ENCODE data around the gene INCENP.

INCENP gene

DNA sequence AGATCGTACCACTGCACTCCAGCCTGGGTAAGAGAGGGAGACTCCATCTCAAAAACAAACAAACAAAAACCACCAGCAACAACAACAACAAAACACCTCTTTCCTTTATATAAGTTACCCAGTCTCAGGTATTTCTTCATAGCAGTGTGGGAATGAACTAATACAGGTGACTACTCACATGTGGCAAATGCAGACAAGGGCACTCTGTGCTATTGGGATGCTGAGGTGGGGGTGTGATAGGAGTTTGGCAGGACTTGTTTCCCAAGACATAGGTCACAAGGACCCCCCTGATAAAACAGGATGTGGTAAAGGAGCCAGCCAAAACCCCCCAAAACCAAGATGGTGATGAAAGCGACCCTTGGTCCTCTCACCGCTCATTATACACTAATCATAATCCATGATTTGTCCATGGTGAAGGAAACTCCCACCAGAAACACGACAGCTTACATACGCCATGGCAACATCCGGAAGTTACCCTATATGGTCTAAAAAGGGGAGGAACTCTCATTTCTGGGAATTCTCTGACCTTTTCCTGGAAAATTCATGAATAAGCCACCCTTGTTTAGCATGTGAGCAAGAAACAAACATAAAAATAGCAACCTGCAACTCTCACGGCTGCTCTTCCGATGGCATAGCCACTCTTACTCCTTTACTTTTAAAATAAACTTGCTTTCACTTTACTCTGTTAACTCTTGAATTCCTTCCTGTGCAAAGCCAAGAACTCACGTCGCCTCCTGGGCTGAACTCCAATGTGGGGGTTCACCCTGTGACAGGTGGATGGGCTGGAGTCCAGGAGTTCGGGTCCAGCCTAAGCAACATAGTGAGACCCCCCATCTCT, 18.8 kb upstream of the INCENP start:
- H3K4me3 ChIP-seq (ENCODE audit: low read depth in 1 of 2, low read length in 2 of 2) = no peak overlapping the region
- no peaks in the 10 kb centered on the region for H3K9me3 ChIP-seq (ENCODE audit: insufficient read depth, low read length, severe bottlenecking)
- H3K79me2 ChIP-seq (ENCODE audit: insufficient read depth, low read length) = no peaks in the 10 kb centered on the region
- no peak for DNase-seq
- H3K27me3 ChIP-seq (ENCODE audit: insufficient read depth, low read length, poor library complexity) = peaks cover 4% of the 10 kb centered on the region
- H4K20me1 ChIP-seq (ENCODE audit: insufficient read depth, low read length) = no peaks in the 10 kb centered on the region
- peak overlapping the region; percentile 47; the same call in 1 of the 2 replicates for H2AFZ ChIP-seq (ENCODE audit: low read depth, low read length)
- H3K27ac ChIP-seq (ENCODE audit: low read length) = no peak overlapping the region; the same call in 1 of the 2 replicates
- ATAC-seq (ENCODE audit: insufficient read depth, low read depth) = peak; percentile 48
- H3K36me3 ChIP-seq (ENCODE audit: insufficient read depth, low read length) = no peaks in the 10 kb centered on the region
- TF ChIP-seq, protein P1, sequence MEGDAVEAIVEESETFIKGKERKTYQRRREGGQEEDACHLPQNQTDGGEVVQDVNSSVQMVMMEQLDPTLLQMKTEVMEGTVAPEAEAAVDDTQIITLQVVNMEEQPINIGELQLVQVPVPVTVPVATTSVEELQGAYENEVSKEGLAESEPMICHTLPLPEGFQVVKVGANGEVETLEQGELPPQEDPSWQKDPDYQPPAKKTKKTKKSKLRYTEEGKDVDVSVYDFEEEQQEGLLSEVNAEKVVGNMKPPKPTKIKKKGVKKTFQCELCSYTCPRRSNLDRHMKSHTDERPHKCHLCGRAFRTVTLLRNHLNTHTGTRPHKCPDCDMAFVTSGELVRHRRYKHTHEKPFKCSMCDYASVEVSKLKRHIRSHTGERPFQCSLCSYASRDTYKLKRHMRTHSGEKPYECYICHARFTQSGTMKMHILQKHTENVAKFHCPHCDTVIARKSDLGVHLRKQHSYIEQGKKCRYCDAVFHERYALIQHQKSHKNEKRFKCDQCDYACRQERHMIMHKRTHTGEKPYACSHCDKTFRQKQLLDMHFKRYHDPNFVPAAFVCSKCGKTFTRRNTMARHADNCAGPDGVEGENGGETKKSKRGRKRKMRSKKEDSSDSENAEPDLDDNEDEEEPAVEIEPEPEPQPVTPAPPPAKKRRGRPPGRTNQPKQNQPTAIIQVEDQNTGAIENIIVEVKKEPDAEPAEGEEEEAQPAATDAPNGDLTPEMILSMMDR (IDR thresholded peaks at IDR 0.05; ENCODE audit: borderline replicate concordance, extremely low read depth, low read length, poor library complexity, severe bottlenecking) = no peak
- no peak for TF ChIP-seq EZH2 (IDR thresholded peaks at IDR 0.05; ENCODE audit: borderline replicate concordance, low read depth, low read length, severe bottlenecking)
- H3K9ac ChIP-seq (ENCODE audit: low read depth, low read length) = no peak overlapping the region; the same call in 1 of the 2 replicates
- H3K4me2 ChIP-seq (ENCODE audit: insufficient read depth, low read length) = peak overlapping the region; percentile 43
- peaks cover 13% of the 10 kb centered on the region for H3K4me1 ChIP-seq (ENCODE audit: insufficient read depth, low read length)

GRCh38 chr11:62105667-62106191, 18.1 kb upstream of the INCENP start:
- Histone ChIP-seq H3K36me3 (ENCODE audit: insufficient read depth, low read length) (no peaks in the 10 kb centered on the region), H4K20me1 (ENCODE audit: insufficient read depth, low read length) (no peaks in the 10 kb centered on the region), H3K4me3 (ENCODE audit: low read depth in 1 of 2, low read length in 2 of 2) (no peak overlapping the region), H3K9ac (ENCODE audit: low read depth, low read length) (no peak overlapping the region; the same call in 1 of the 2 replicates), H3K27ac (ENCODE audit: low read length) (no peak overlapping the region; the same call in 1 of the 2 replicates), H3K9me3 (ENCODE audit: insufficient read depth, low read length, severe bottlenecking) (no peaks in the 10 kb centered on the region), H3K79me2 (ENCODE audit: insufficient read depth, low read length) (no peaks in the 10 kb centered on the region), H2AFZ (ENCODE audit: low read depth, low read length) (no peak overlapping the region; the same call in 1 of the 2 replicates), H3K4me1 (ENCODE audit: insufficient read depth, low read length) (peaks cover 13% of the 10 kb centered on the region), H3K27me3 (ENCODE audit: insufficient read depth, low read length, poor library complexity) (peaks cover 4% of the 10 kb centered on the region), H3K4me2 (ENCODE audit: insufficient read depth, low read length) (peak overlapping the region; percentile 43)
- no peak for DNase-seq
- no peak for ATAC-seq (ENCODE audit: insufficient read depth, low read depth)
- TF ChIP-seq EZH2 (IDR thresholded peaks at IDR 0.05; ENCODE audit: borderline replicate concordance, low read depth, low read length, severe bottlenecking) = no peak
- TF ChIP-seq, protein P1 (IDR thresholded peaks at IDR 0.05; ENCODE audit: borderline replicate concordance, extremely low read depth, low read length, poor library complexity, severe bottlenecking) = no peak

DNA sequence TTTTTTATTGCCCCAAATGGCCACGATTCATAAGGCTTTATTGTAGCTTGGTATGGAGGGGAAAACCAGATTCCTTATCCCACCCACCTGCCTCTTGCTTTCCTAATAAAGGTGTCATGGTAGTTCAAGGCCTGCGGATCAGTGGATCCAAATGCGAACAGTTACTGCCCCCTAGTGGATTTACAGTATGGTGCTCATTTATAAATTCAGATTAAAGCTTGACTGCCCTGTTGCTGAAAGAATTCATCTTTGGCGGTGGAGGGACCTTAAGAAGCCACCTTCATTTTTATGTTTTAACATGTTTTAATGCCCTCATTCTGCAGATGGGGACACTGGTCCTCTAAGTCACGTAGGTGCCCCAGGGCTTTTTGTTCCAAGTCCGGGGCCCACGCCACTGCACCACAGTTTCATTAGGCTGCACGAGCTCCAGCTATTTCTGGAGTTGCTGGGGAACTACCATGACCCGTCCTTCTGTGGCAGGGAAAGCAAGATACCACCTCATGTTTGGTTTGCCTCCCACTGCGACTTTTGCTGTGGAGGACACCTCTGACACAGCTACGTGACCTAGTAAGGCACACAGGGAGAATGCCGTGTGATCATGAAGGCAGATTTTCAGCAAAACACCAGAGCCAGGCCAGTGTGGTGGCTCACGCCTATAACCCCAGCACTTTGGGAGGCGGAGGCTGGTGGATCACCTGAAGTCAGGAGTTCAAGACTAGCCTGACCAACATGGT, 15.6 kb upstream of the INCENP start:
- H3K9ac ChIP-seq (ENCODE audit: low read depth, low read length) = no peak overlapping the region
- peak; percentile 53 for DNase-seq

More for the DNA sequence above, 15.6 kb upstream of the INCENP start:
- H3K36me3 ChIP-seq (ENCODE audit: insufficient read depth, low read length) = no peaks in the 10 kb centered on the region
- TF ChIP-seq, protein P1 (IDR thresholded peaks at IDR 0.05; ENCODE audit: borderline replicate concordance, extremely low read depth, low read length, poor library complexity, severe bottlenecking) = peak; percentile 93
- no peak for TF ChIP-seq EZH2 (IDR thresholded peaks at IDR 0.05; ENCODE audit: borderline replicate concordance, low read depth, low read length, severe bottlenecking)
- H3K9me3 ChIP-seq (ENCODE audit: insufficient read depth, low read length, severe bottlenecking) = no peaks in the 10 kb centered on the region
- no peak overlapping the region for H2AFZ ChIP-seq (ENCODE audit: low read depth, low read length)
- H3K27me3 ChIP-seq (ENCODE audit: insufficient read depth, low read length, poor library complexity) = peaks cover 4% of the 10 kb centered on the region
- no peak overlapping the region for H3K4me2 ChIP-seq (ENCODE audit: insufficient read depth, low read length)
- no peaks in the 10 kb centered on the region for H4K20me1 ChIP-seq (ENCODE audit: insufficient read depth, low read length)
- H3K4me3 ChIP-seq (ENCODE audit: low read depth in 1 of 2, low read length in 2 of 2) = no peak overlapping the region
- ATAC-seq (ENCODE audit: insufficient read depth, low read depth) = peak; percentile 77
- H3K4me1 ChIP-seq (ENCODE audit: insufficient read depth, low read length) = peaks cover 17% of the 10 kb centered on the region
- H3K79me2 ChIP-seq (ENCODE audit: insufficient read depth, low read length) = no peaks in the 10 kb centered on the region
- no peak overlapping the region for H3K27ac ChIP-seq (ENCODE audit: low read length)
